ENCODE measurements around the gene AVEN. TPM values are rescaled to one million over a fixed set of nuclear protein-coding genes. Genes with fewer than 3 reads are reported as not detected.

The AVEN gene
- total RNA-seq, 3 donors from 2014 or later (not counting 1 experiment from before 2014, with no cell fraction given), result 9.8 to 11.8 (median 9.9) TPM

GRCh38 chr15:33971811-33972210 is 67.2 kb downstream of the AVEN start:
- no peak overlapping the region for H3K27ac ChIP-seq (ENCODE audit: low read length)
- intact Hi-C loops (cut with micrococcal nuclease), result no loop called here
- H3K4me1 ChIP-seq (ENCODE audit: control insufficient read depth, insufficient read depth, low read length), result no peaks in the 10 kb centered on the region
- DNase-seq, result no peak
- ATAC-seq, result no peak
- H3K27me3 Mint-ChIP-seq (ENCODE audit: low read depth in 2 of 2), result no peaks in the 10 kb centered on the region
- no peak overlapping the region for H3K4me3 Mint-ChIP-seq
- H3K4me1 Mint-ChIP-seq, result peaks cover 0 to 5% of the 10 kb centered on the region in 2 donors
- TF ChIP-seq, protein P1, sequence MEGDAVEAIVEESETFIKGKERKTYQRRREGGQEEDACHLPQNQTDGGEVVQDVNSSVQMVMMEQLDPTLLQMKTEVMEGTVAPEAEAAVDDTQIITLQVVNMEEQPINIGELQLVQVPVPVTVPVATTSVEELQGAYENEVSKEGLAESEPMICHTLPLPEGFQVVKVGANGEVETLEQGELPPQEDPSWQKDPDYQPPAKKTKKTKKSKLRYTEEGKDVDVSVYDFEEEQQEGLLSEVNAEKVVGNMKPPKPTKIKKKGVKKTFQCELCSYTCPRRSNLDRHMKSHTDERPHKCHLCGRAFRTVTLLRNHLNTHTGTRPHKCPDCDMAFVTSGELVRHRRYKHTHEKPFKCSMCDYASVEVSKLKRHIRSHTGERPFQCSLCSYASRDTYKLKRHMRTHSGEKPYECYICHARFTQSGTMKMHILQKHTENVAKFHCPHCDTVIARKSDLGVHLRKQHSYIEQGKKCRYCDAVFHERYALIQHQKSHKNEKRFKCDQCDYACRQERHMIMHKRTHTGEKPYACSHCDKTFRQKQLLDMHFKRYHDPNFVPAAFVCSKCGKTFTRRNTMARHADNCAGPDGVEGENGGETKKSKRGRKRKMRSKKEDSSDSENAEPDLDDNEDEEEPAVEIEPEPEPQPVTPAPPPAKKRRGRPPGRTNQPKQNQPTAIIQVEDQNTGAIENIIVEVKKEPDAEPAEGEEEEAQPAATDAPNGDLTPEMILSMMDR (IDR thresholded peaks at IDR 0.05), result no peak
- H3K27me3 ChIP-seq (ENCODE audit: control insufficient read depth, insufficient read depth, low read length), result no peaks in the 10 kb centered on the region
- 97% methylated on average over 2 of the region's 2 CpGs for WGBS (ENCODE audit: insufficient coverage)
- H3K36me3 ChIP-seq (ENCODE audit: control insufficient read depth, insufficient read depth, low read length), result no peaks in the 10 kb centered on the region
- H3K9me3 Mint-ChIP-seq, result no peaks in the 10 kb centered on the region
- H3K36me3 Mint-ChIP-seq, result no peaks in the 10 kb centered on the region
- no peaks in the 10 kb centered on the region for H3K9me3 ChIP-seq (ENCODE audit: control insufficient read depth, insufficient read depth, low read length)
- no peak overlapping the region for H3K4me3 ChIP-seq (ENCODE audit: low read length)
- H3K27ac Mint-ChIP-seq, result no peak overlapping the region

GRCh38 chr15:33968821-33969220 is 70.2 kb downstream of the AVEN start:
- no peaks in the 10 kb centered on the region for H3K27me3 ChIP-seq (ENCODE audit: control insufficient read depth, insufficient read depth, low read length)
- no peak overlapping the region for H3K4me3 ChIP-seq (ENCODE audit: low read length)
- DNase-seq, result no peak
- Mint-ChIP-seq H3K4me3 (no peak overlapping the region), H3K9me3 (no peaks in the 10 kb centered on the region), H3K36me3 (no peaks in the 10 kb centered on the region), H3K27me3 (ENCODE audit: low read depth in 2 of 2) (no peaks in the 10 kb centered on the region), H3K27ac (no peak overlapping the region), H3K4me1 (peaks cover 0 to 5% of the 10 kb centered on the region in 2 donors)
- no peaks in the 10 kb centered on the region for H3K36me3 ChIP-seq (ENCODE audit: control insufficient read depth, insufficient read depth, low read length)
- no peak overlapping the region for H3K27ac ChIP-seq (ENCODE audit: low read length)
- intact Hi-C loops (cut with micrococcal nuclease), result no loop called here
- ATAC-seq, result no peak
- H3K9me3 ChIP-seq (ENCODE audit: control insufficient read depth, insufficient read depth, low read length), result no peaks in the 10 kb centered on the region
- TF ChIP-seq, protein P1 (IDR thresholded peaks at IDR 0.05), result no peak
- 100% methylated on average over 1 of the region's 3 CpGs for whole genome bisulfite sequencing (ENCODE audit: insufficient coverage)
- no peaks in the 10 kb centered on the region for H3K4me1 ChIP-seq (ENCODE audit: control insufficient read depth, insufficient read depth, low read length)

DNA sequence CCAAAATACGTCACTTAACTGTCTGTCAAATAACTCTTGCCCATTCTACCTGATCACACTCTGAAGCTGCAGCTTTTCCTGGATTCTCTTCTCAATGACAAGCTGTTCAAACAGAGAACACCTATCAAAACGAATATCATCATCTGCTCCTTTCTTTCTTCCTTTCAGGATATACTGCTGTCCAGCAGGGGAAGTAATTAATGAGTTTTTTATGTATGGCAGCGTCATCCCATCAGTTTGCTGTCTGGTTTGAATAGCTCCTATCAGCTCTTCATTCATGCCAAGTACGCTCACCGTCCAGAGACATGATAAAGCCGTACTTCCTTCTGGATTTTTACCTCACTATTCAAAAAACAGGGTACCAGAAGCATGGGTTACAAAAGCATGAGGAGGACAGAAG is 70.8 kb downstream of the AVEN start, which contains the start of gene CHRM5:
TSS of gene CHRM5 (plus strand) at position 274 of the 400 bp plus-strand sequence. CDS start 94,221 bp downstream, outside the sequence.
- Mint-ChIP-seq H3K4me1 (peaks cover 0 to 5% of the 10 kb centered on the region in 2 donors), H3K27ac (no peak within 1 kb of the TSS), H3K4me3 (no peak within 1 kb of the TSS), H3K36me3 (no peaks in the 10 kb centered on the region), H3K9me3 (no peaks in the 10 kb centered on the region), H3K27me3 (ENCODE audit: low read depth in 2 of 2) (no peaks in the 10 kb centered on the region)
- no peak for ATAC-seq
- Histone ChIP-seq H3K36me3 (ENCODE audit: control insufficient read depth, insufficient read depth, low read length) (no peaks in the 10 kb centered on the region), H3K9me3 (ENCODE audit: control insufficient read depth, insufficient read depth, low read length) (no peaks in the 10 kb centered on the region), H3K27ac (ENCODE audit: low read length) (no peak within 1 kb of the TSS), H3K4me3 (ENCODE audit: low read length) (no peak within 1 kb of the TSS), H3K27me3 (ENCODE audit: control insufficient read depth, insufficient read depth, low read length) (no peaks in the 10 kb centered on the region), H3K4me1 (ENCODE audit: control insufficient read depth, insufficient read depth, low read length) (no peaks in the 10 kb centered on the region)
- intact Hi-C loops (cut with micrococcal nuclease), result no loop called here
- WGBS (ENCODE audit: insufficient coverage), result 87% methylated on average over 6 of the region's 6 CpGs
- TF ChIP-seq, protein P1 (IDR thresholded peaks at IDR 0.05), result no peak
- DNase-seq, result no peak

- Histone ChIP-seq H3K4me1 (ENCODE audit: control insufficient read depth, insufficient read depth, low read length) (no peaks in the 10 kb centered on the region), H3K4me3 (ENCODE audit: low read length) (no peak overlapping the region), H3K9me3 (ENCODE audit: control insufficient read depth, insufficient read depth, low read length) (no peaks in the 10 kb centered on the region), H3K27me3 (ENCODE audit: control insufficient read depth, insufficient read depth, low read length) (no peaks in the 10 kb centered on the region), H3K36me3 (ENCODE audit: control insufficient read depth, insufficient read depth, low read length) (no peaks in the 10 kb centered on the region), H3K27ac (ENCODE audit: low read length) (no peak overlapping the region)
- Mint-ChIP-seq H3K4me3 (no peak overlapping the region), H3K4me1 (no peaks in the 10 kb centered on the region), H3K27me3 (ENCODE audit: low read depth in 2 of 2) (no peaks in the 10 kb centered on the region), H3K36me3 (no peaks in the 10 kb centered on the region), H3K9me3 (no peaks in the 10 kb centered on the region), H3K27ac (no peak overlapping the region)
- DNase-seq (no peak), ATAC-seq (no peak)
- TF ChIP-seq, protein P1 (IDR thresholded peaks at IDR 0.05), result no peak
- intact Hi-C loops (cut with micrococcal nuclease), result no loop called here
- WGBS (ENCODE audit: insufficient coverage), result no CpG with 5 or more reads among the region's 2 CpGs
Observed at GRCh38 chr15:33964665-33965040, 74.4 kb downstream of the AVEN start.

Data from natural killer cell (primary cell).